Ishikawa (cell line): ENCODE data around the gene MYO7A.

Experiments
- CEBPB ChIP-seq: IDR thresholded peaks from 2 replicates; pipeline ENCODE4 v1.6.1; 2012
- CREB1 ChIP-seq: IDR thresholded peaks from 2 replicates; pipeline ENCODE4 v1.6.1; 2012; ENCODE audit warnings: low read depth
- EGR1 ChIP-seq: IDR thresholded peaks from 2 replicates; pipeline ENCODE4 v1.6.1; 2012
- EP300 ChIP-seq: IDR thresholded peaks from 2 replicates; pipeline ENCODE4 v1.6.1; 2012; ENCODE audit warnings: borderline replicate concordance
- FOXM1 ChIP-seq: IDR thresholded peaks from 2 replicates; pipeline ENCODE4 v1.6.1; 2012; ENCODE audit warnings: low read depth, borderline replicate concordance
- MAX ChIP-seq: IDR thresholded peaks from 2 replicates; pipeline ENCODE4 v1.6.1; 2012
- NFIC ChIP-seq: IDR thresholded peaks from 2 replicates; pipeline ENCODE4 v1.6.1; 2012
- RAD21 ChIP-seq: IDR thresholded peaks from 2 replicates; pipeline ENCODE4 v1.6.1; 2012; ENCODE audit warnings: low read depth
- TAF1 ChIP-seq: IDR thresholded peaks from 2 replicates; pipeline ENCODE4 v1.6.1; 2012; ENCODE audit warnings: low read depth, mild to moderate bottlenecking
- TCF12 ChIP-seq: IDR thresholded peaks from 2 replicates; pipeline ENCODE4 v1.6.1; 2012; ENCODE audit warnings: low read depth
- TEAD4 ChIP-seq: IDR thresholded peaks from 2 replicates; pipeline ENCODE4 v1.6.1; 2012
- USF1 ChIP-seq: IDR thresholded peaks from 2 replicates; pipeline ENCODE4 v1.6.1; 2012
- YY1 ChIP-seq: IDR thresholded peaks from 2 replicates; pipeline ENCODE4 v1.6.1; 2012; ENCODE audit warnings: low read depth
- ZBTB7A ChIP-seq: IDR thresholded peaks from 2 replicates; pipeline ENCODE4 v1.6.1; 2012; ENCODE audit warnings: low read depth
- TF ChIP-seq, protein P1 (sequence below): IDR thresholded peaks from 2 replicates; pipeline ENCODE4 v1.6.1; 2012; ENCODE audit warnings: low read depth, mild to moderate bottlenecking

The MYO7A gene

DNA sequence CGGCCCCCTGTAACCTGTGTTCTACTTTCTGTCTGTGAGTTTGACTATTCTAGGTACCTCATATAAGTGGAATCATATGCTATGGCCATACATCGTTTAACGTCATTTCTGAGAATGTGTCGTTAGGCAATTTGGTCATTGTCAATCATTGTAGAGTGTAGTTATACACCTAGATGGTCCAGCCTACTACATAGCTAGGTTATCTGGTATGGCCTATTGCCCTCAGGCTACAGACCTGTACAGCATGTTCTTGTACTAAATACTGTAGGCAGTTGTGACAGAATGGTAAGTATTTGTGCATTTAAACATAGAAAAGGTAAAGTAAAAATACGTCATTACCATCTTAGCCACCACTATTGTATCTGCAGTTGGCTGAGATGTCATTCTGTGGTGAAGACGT lies 35.2 kb downstream of the MYO7A start:
- TF ChIP-seq RAD21, result no peak
- TF ChIP-seq, protein P1, sequence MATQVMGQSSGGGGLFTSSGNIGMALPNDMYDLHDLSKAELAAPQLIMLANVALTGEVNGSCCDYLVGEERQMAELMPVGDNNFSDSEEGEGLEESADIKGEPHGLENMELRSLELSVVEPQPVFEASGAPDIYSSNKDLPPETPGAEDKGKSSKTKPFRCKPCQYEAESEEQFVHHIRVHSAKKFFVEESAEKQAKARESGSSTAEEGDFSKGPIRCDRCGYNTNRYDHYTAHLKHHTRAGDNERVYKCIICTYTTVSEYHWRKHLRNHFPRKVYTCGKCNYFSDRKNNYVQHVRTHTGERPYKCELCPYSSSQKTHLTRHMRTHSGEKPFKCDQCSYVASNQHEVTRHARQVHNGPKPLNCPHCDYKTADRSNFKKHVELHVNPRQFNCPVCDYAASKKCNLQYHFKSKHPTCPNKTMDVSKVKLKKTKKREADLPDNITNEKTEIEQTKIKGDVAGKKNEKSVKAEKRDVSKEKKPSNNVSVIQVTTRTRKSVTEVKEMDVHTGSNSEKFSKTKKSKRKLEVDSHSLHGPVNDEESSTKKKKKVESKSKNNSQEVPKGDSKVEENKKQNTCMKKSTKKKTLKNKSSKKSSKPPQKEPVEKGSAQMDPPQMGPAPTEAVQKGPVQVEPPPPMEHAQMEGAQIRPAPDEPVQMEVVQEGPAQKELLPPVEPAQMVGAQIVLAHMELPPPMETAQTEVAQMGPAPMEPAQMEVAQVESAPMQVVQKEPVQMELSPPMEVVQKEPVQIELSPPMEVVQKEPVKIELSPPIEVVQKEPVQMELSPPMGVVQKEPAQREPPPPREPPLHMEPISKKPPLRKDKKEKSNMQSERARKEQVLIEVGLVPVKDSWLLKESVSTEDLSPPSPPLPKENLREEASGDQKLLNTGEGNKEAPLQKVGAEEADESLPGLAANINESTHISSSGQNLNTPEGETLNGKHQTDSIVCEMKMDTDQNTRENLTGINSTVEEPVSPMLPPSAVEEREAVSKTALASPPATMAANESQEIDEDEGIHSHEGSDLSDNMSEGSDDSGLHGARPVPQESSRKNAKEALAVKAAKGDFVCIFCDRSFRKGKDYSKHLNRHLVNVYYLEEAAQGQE, result no peak
- no peak for TF ChIP-seq EP300
- no peak for TF ChIP-seq TAF1
- TF ChIP-seq ZBTB7A, result no peak
- TF ChIP-seq TCF12, result no peak
- no peak for TF ChIP-seq FOXM1
- TF ChIP-seq CREB1, result no peak
- no peak for TF ChIP-seq EGR1

DNA sequence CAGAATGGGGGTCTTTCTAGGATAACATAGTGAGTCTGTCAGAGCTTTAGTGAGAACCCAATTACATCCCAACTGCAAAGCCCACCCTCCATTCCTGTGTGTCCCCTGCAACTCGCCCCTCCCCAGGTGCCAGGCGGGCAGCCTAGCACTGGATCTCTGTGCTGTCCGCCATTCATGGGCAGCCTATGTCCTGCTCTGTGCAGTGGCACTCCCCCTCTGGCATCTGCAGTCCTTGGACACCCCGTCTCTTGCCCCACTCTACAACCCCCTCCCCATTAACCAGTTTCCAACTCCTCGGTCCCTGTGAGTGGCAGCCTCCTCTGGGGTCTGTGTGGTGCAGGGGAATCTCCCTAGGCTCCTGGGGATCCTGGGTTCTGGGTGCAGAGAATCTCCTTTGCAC lies 37.0 kb downstream of the MYO7A start:
- TF ChIP-seq, protein P1, result no peak
- no peak for TF ChIP-seq TAF1
- no peak for TF ChIP-seq EP300
- TF ChIP-seq ZBTB7A, result no peak
- TF ChIP-seq RAD21, result no peak
- TF ChIP-seq FOXM1, result no peak
- no peak for TF ChIP-seq MAX
- no peak for TF ChIP-seq CREB1
- no peak for TF ChIP-seq CEBPB
- no peak for TF ChIP-seq TCF12
- TF ChIP-seq EGR1, result no peak

GRCh38 chr11:77166021-77166420 lies 38.0 kb downstream of the MYO7A start:
- TF ChIP-seq NFIC (no peak), FOXM1 (no peak), ZBTB7A (no peak), MAX (no peak), CEBPB (no peak), TAF1 (no peak), USF1 (no peak), YY1 (no peak), EGR1 (no peak), TCF12 (no peak), RAD21 (no peak), EP300 (no peak), TEAD4 (no peak), CREB1 (no peak)
- TF ChIP-seq, protein P1, result no peak

GRCh38 chr11:77167111-77167626 lies 39.1 kb downstream of the MYO7A start:
- no peak for TF ChIP-seq TCF12
- no peak for TF ChIP-seq TAF1
- TF ChIP-seq CEBPB, result no peak
- no peak for TF ChIP-seq USF1
- TF ChIP-seq EGR1, result no peak
- TF ChIP-seq RAD21, result no peak
- no peak for TF ChIP-seq CREB1
- TF ChIP-seq EP300, result no peak
- TF ChIP-seq ZBTB7A, result no peak
- TF ChIP-seq MAX, result no peak
- no peak for TF ChIP-seq YY1
- TF ChIP-seq, protein P1, result no peak
- TF ChIP-seq FOXM1, result no peak
